Stimulated activated CD8-positive, alpha-beta memory T cell treated with anti-CD3 and anti-CD28 coated beads, Interleukin-2, amount 100 ng/mL, for 1 hour (primary cell): ENCODE results near the gene CBR4.
"Not testable (repeated sequence)": the region's sequence is repeated elsewhere in the genome, so short reads cannot be mapped to it uniquely, and the experiment has no call there.

ENCODE experiments used
- DNase-seq, 2 donors: peaks; one replicate each; pipeline ENCODE4 v3.0.0-alpha.2; 2020; ENCODE audit warnings: low read depth in 2 of 2

Gene CBR4

GRCh38 chr4:168993714-168994510, 16.1 kb downstream of the CBR4 start:
- no peak for DNase-seq

DNA sequence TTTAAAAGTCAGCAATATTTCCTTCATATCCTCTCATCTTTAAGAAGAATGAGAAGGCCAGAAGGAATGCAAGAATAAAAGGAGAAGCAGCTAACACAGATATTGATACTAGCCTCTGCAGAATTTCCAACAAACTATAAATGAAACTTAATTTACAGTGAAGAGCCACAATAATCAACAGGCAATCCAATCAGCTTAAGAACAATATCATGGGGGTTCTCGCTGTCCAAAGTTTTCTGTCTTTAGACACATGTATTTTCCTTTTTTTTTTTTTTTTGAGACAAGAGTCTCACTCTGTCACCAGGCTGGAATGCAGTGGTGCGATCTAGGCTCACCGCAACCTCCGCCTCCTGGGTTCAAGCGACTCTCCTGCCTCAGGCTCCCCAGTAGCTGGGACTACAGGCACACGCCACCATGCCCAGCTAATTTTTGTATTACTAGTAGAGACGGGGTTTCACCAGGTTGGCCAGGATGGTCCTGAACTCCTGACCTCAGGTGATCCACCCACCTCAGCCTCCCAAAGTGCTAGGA, 17.0 kb downstream of the CBR4 start:
- DNase-seq = not testable (repeated sequence)

DNA sequence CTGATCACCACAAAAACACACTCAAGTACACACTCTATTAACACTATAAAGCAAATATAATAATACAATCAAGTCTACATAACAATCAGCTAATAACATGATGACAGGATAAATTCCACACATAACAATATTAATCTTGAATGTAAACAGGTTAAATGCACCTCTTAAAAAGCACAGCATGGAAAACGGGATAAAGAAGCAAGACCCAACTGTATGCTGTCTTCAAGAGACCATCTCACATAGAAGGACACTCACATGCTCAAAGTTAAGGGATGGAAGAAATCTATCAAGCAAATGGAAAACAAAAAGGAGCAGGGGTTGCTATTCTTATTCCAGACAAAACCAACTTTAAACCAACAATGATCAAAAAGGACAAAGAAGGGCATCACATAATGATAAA, 28.1 kb downstream of the CBR4 start:
- no peak for DNase-seq

DNA sequence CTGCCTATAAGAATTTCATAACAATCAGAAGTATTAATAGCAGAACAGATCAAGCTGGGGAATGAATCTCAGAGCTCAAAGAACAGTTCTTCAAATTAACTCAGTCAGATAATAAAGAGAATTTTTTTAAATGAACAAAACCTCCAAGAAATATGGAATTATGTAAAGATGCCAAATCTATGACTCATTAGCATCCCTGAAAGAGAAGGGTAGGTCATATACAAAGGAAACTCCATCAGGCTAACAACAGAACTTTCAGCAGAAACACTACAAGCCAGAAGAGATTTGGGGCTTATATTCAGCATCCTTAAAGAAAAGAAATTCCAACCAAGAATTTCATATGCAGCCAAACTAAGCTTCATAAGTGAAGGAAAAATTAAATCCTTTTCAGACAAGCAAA, 28.6 kb downstream of the CBR4 start:
- no peak for DNase-seq

GRCh38 chr4:168979338-168979737, 30.7 kb downstream of the CBR4 start:
- no peak for DNase-seq

DNA sequence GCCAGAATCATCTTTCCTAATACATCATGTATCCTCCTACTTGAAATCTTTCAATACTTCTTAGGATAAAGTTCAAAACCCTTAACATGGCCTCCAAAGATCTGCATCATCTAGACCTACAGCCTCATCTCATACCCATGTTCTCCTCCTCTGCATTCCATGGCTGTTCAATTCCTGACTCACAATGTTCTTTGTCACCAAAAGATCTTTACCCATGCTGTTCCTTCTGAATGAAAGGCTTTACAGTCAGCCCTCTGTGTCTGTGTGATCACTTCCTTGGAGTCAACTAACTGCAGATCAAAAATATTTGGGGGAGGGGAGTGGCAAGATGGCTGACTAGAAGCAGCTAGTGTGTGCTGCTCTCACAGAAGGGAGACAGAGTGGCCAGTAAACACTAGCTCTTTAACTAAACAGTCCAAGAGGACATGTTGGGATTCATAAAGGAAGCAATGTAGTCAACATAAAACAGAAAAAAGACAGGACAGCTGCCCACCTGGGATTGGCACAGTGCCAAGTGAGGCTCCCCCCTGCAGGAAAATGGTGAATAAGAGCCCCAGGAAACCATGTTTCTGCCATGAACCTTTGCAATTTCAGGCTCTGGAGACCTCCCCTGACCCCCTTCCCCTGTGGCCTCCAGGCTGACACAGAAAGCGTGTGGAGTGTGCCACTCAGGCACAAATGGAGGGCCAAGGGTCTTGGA, 31.9 kb downstream of the CBR4 start:
- DNase-seq = no peak

DNA sequence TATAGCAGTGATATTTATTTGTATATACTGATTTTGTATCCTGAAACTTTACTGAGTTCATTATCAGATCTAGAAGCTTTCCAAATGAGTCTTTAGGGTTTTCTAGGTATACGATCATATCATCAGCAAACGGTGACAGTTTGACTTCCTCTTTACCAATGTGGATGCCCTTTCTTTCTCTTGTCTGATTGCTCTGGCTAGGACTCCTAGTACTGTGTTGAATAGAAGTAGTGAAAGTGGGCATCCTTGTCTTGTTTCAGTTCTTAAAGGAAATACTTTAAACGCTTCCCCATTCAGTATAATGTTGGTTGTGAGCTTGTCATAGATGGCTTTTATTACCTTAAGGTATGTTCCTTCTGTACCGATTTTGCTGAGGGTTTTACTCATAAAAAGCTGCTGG, 37.5 kb downstream of the CBR4 start:
- DNase-seq = no peak

DNA sequence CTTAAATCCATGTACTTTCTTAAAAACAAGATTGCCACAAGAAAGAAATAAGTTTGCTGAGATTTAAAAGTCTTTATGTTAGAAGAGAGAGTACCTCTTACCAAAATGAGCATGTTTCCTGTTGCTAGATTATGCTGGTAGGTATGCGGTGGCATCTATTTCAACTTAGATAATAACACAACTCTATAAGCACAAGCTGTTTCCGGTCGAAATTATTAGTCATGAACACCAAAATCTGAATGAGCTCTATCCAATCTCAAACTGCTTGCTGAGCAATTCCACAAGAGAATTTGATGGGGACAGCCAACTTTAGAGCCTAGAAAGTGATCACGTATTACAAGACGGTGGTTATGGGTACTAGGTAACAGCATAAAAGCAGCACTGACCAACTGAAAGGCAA, 49.3 kb downstream of the CBR4 start:
- DNase-seq = no peak

- no peak for DNase-seq
Observed at GRCh38 chr4:168955674-168956073, 54.4 kb downstream of the CBR4 start.

GRCh38 chr4:168952821-168953246, 57.2 kb downstream of the CBR4 start:
- DNase-seq = not testable (repeated sequence)

GRCh38 chr4:168945291-168945690, 64.8 kb downstream of the CBR4 start:
- no peak for DNase-seq

DNA sequence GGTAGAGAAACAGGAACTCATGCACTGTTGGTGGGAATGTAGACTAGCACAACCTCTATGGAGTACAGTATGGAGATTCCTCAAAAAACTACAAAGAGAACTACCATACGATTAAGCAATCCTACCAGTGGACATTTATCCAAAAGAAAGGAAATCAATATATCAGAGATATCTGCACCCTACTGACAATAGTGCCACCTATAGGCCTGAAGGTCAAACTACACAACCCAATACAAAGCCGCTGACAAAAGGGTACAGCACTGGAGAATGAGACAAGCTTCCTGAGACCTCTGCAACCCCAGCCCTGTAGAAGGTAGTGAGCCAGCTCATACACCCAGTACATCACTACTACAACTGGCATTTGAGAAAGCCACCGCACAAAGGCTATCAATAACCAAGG, 67.1 kb downstream of the CBR4 start:
- DNase-seq = no peak
